Rectal smooth muscle tissue (tissue), 1 donor: ENCODE results near the gene CLEC16A.

Experiments used
- H3K27ac ChIP-seq: one replicate; pipeline ENCODE4 v1.7.0; 2013; ENCODE audit warnings: low read depth, low read length, inconsistent platforms
- H3K27me3 ChIP-seq: one replicate; pipeline ENCODE4 v1.7.0; 2013; ENCODE audit warnings: low read length; ENCODE audit not compliant: control insufficient read depth, insufficient read depth
- H3K36me3 ChIP-seq: one replicate; pipeline ENCODE4 v1.7.0; 2013; ENCODE audit warnings: low read length; ENCODE audit not compliant: control insufficient read depth, insufficient read depth
- H3K4me1 ChIP-seq: one replicate; pipeline ENCODE4 v1.7.0; 2013; ENCODE audit warnings: low read length; ENCODE audit not compliant: control insufficient read depth, insufficient read depth
- H3K4me3 ChIP-seq: one replicate; pipeline ENCODE4 v1.7.0; 2013; ENCODE audit warnings: low read length
- H3K9ac ChIP-seq: one replicate; pipeline ENCODE4 v1.7.0; 2013; ENCODE audit warnings: low read length

The CLEC16A gene

DNA sequence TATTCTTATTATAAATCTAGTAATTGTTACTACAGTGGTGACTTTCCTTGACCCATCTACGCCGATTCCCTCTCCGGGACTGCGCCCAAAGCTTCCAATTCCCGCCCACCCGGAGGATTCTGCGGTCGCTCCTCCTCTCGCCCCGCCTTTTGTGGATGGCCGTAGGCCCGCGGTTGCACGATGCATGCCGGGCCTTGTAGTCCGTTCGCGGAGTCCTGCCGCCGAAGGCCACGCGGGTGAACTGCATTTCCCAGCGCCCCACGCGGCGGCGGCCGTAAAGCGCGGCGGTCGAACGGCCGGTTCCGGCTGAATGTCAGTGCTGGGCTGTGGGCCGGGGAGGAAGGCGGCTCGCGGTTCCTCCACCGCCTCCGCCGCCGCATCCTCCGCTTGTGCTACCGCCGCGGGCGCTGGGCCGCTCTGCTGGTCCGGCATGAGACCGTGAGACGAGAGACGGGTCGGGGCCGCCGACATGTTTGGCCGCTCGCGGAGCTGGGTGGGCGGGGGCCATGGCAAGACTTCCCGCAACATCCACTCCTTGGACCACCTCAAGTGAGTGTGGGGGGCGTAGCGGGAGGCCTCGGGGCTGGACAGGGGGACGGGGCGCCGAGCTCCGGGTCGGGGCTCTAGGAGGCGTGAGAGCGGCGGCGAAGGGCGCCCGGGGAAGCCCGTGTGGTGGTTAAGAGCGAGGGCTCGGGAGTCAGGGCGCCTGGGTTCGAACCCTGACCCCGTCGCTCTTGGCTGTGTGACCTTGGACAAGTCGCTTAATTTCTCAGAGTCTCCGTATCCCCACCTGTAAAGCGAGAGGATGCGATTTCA lies at the start of gene CLEC16A:
Gene CLEC16A (plus strand): TSS at position 316 of the 816 bp plus-strand sequence. CDS start 154 bp downstream, at position 470.
- H3K4me3 ChIP-seq: peak within 1 kb of the TSS; percentile 85
- no peaks in the 10 kb centered on the region for H3K36me3 ChIP-seq
- H3K9ac ChIP-seq: peak within 1 kb of the TSS; percentile 49
- peak within 1 kb of the TSS; percentile 73 for H3K27ac ChIP-seq
- no peaks in the 10 kb centered on the region for H3K27me3 ChIP-seq
- peaks cover 36% of the 10 kb centered on the region for H3K4me1 ChIP-seq

- H3K4me1 ChIP-seq: no peaks in the 10 kb centered on the region
- H3K4me3 ChIP-seq: no peak overlapping the region
- no peak overlapping the region for H3K9ac ChIP-seq
- no peak overlapping the region for H3K27ac ChIP-seq
- no peaks in the 10 kb centered on the region for H3K27me3 ChIP-seq
- H3K36me3 ChIP-seq: no peaks in the 10 kb centered on the region
Observed at GRCh38 chr16:10895053-10895946, 49.1 kb upstream of the CLEC16A start.

- H3K36me3 ChIP-seq: no peaks in the 10 kb centered on the region
- H3K9ac ChIP-seq: no peak overlapping the region
- H3K27ac ChIP-seq: no peak overlapping the region
- no peaks in the 10 kb centered on the region for H3K27me3 ChIP-seq
- H3K4me3 ChIP-seq: no peak overlapping the region
- no peaks in the 10 kb centered on the region for H3K4me1 ChIP-seq
Observed at GRCh38 chr16:10896165-10896564, 48.2 kb upstream of the CLEC16A start.

DNA sequence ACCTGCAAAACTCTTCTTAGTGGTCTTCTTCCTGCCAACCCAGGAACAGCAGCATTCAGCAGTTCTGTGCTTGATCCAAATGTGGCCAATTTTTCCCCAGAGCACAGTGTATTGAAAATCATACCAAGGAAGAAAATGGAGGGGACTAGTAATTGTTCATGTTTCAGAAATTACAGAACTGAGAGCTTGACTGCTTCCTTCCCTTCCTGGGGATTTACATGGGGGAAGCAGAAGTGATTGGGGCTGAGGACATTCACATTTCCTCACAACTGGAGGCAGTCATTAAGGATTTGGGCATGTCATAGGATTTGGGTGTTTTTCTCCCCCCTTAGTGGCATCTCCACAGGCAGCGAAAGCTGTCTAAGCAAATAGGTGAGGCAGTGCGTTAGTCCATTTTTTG lies 47.6 kb upstream of the CLEC16A start:
- Histone ChIP-seq H3K4me3 (no peak overlapping the region), H3K36me3 (no peaks in the 10 kb centered on the region), H3K27ac (no peak overlapping the region), H3K9ac (no peak overlapping the region), H3K4me1 (no peaks in the 10 kb centered on the region), H3K27me3 (no peaks in the 10 kb centered on the region)

- no peak overlapping the region for H3K9ac ChIP-seq
- H3K4me3 ChIP-seq: no peak overlapping the region
- H3K27ac ChIP-seq: no peak overlapping the region
- H3K27me3 ChIP-seq: no peaks in the 10 kb centered on the region
- H3K4me1 ChIP-seq: no peaks in the 10 kb centered on the region
- H3K36me3 ChIP-seq: no peaks in the 10 kb centered on the region
Observed at GRCh38 chr16:10897134-10897533, 47.2 kb upstream of the CLEC16A start.

GRCh38 chr16:10902999-10903398 lies 41.4 kb upstream of the CLEC16A start:
- peaks cover 3% of the 10 kb centered on the region for H3K36me3 ChIP-seq
- H3K27ac ChIP-seq: no peak overlapping the region
- no peak overlapping the region for H3K9ac ChIP-seq
- H3K27me3 ChIP-seq: no peaks in the 10 kb centered on the region
- H3K4me1 ChIP-seq: no peaks in the 10 kb centered on the region
- no peak overlapping the region for H3K4me3 ChIP-seq

GRCh38 chr16:10906482-10906881 lies 37.9 kb upstream of the CLEC16A start:
- H3K9ac ChIP-seq: no peak overlapping the region
- no peak overlapping the region for H3K27ac ChIP-seq
- H3K4me1 ChIP-seq: no peaks in the 10 kb centered on the region
- H3K4me3 ChIP-seq: no peak overlapping the region
- H3K27me3 ChIP-seq: no peaks in the 10 kb centered on the region
- peaks cover 3% of the 10 kb centered on the region for H3K36me3 ChIP-seq

DNA sequence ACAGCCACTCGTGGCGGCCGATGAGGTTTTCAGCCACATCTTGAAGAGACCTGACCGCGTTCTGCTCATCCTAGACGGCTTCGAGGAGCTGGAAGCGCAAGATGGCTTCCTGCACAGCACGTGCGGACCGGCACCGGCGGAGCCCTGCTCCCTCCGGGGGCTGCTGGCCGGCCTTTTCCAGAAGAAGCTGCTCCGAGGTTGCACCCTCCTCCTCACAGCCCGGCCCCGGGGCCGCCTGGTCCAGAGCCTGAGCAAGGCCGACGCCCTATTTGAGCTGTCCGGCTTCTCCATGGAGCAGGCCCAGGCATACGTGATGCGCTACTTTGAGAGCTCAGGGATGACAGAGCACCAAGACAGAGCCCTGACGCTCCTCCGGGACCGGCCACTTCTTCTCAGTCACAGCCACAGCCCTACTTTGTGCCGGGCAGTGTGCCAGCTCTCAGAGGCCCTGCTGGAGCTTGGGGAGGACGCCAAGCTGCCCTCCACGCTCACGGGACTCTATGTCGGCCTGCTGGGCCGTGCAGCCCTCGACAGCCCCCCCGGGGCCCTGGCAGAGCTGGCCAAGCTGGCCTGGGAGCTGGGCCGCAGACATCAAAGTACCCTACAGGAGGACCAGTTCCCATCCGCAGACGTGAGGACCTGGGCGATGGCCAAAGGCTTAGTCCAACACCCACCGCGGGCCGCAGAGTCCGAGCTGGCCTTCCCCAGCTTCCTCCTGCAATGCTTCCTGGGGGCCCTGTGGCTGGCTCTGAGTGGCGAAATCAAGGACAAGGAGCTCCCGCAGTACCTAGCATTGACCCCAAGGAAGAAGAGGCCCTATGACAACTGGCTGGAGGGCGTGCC lies 37.2 kb upstream of the CLEC16A start:
- H3K27me3 ChIP-seq: no peaks in the 10 kb centered on the region
- no peak overlapping the region for H3K4me3 ChIP-seq
- H3K27ac ChIP-seq: no peak overlapping the region
- H3K36me3 ChIP-seq: peaks cover 3% of the 10 kb centered on the region
- no peaks in the 10 kb centered on the region for H3K4me1 ChIP-seq
- no peak overlapping the region for H3K9ac ChIP-seq

DNA sequence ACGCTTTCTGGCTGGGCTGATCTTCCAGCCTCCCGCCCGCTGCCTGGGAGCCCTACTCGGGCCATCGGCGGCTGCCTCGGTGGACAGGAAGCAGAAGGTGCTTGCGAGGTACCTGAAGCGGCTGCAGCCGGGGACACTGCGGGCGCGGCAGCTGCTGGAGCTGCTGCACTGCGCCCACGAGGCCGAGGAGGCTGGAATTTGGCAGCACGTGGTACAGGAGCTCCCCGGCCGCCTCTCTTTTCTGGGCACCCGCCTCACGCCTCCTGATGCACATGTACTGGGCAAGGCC lies 36.7 kb upstream of the CLEC16A start:
- H3K4me3 ChIP-seq: no peak overlapping the region
- no peak overlapping the region for H3K9ac ChIP-seq
- no peak overlapping the region for H3K27ac ChIP-seq
- H3K4me1 ChIP-seq: no peaks in the 10 kb centered on the region
- peaks cover 3% of the 10 kb centered on the region for H3K36me3 ChIP-seq
- H3K27me3 ChIP-seq: no peaks in the 10 kb centered on the region

- Histone ChIP-seq H3K27me3 (no peaks in the 10 kb centered on the region), H3K27ac (no peak overlapping the region), H3K4me1 (no peaks in the 10 kb centered on the region), H3K36me3 (no peaks in the 10 kb centered on the region), H3K4me3 (no peak overlapping the region), H3K9ac (no peak overlapping the region)
Observed at GRCh38 chr16:10911267-10911666, 33.1 kb upstream of the CLEC16A start.

DNA sequence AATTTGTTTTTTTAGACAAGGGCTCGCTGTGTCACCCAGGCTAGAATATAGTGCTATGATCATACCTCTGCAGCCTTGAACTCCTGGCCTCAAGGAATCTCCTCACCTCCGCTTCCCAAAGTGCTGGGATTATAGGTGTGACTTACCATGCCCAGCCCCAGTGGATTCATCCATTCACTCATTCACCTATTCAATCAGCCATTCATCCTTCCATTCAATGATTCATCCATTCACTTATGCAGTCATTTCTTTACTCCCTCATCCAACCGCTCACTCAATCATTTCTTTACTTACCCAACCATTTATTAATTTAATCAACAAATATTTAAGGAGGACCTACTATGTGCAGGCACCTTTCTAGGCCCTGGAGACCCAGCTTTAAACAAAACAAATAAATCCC lies 27.8 kb upstream of the CLEC16A start:
- H3K27ac ChIP-seq: no peak overlapping the region
- H3K9ac ChIP-seq: no peak overlapping the region
- H3K27me3 ChIP-seq: no peaks in the 10 kb centered on the region
- no peak overlapping the region for H3K4me3 ChIP-seq
- no peaks in the 10 kb centered on the region for H3K4me1 ChIP-seq
- H3K36me3 ChIP-seq: no peaks in the 10 kb centered on the region
